ENCODE measurements around the gene PANX3. TPM values are rescaled to one million over a fixed set of nuclear protein-coding genes. Genes with fewer than 3 reads are reported as not detected.

PANX3 gene
- total RNA-seq, 1 experiment from 2014 or later, result not detected

GRCh38 chr11:124658501-124658900, 47.3 kb downstream of the PANX3 start:
- Histone ChIP-seq H3K14ac (ENCODE audit: insufficient read depth, low read length) (no peak overlapping the region), H2AFZ (ENCODE audit: low read length) (no peak overlapping the region), H4K20me1 (ENCODE audit: control insufficient read depth, insufficient read depth, insufficient read length) (no peaks in the 10 kb centered on the region), H2BK15ac (ENCODE audit: low read depth, low read length) (no peak overlapping the region), H3K79me1 (ENCODE audit: insufficient read depth, low read depth, low read length, poor library complexity, severe bottlenecking) (no peaks in the 10 kb centered on the region), H3K9ac (ENCODE audit: extremely low read depth, insufficient read length, low read length) (no peak overlapping the region), H3K23ac (ENCODE audit: insufficient read length, low read depth, low read length) (no peak overlapping the region), H2BK120ac (ENCODE audit: low read depth, low read length, poor library complexity, severe bottlenecking) (no peak overlapping the region), H4K91ac (ENCODE audit: insufficient read length, low read depth, low read length) (no peak overlapping the region), H3K4ac (ENCODE audit: low read depth, low read length) (no peak overlapping the region), H3K56ac (ENCODE audit: insufficient read length, low read depth, low read length) (no peak overlapping the region), H3K4me2 (ENCODE audit: insufficient read depth, insufficient read length, low read length) (no peak overlapping the region), H2AK5ac (ENCODE audit: insufficient read length, low read length) (no peak overlapping the region), H3K9me3 (ENCODE audit: control insufficient read depth, low read depth, low read length) (no peaks in the 10 kb centered on the region), H3K18ac (ENCODE audit: insufficient read length, low read depth, low read length) (no peak overlapping the region), H3K27ac (ENCODE audit: insufficient read length, low read depth, low read length) (no peak overlapping the region), H3T11ph (ENCODE audit: low read length) (no peak overlapping the region), H2BK20ac (ENCODE audit: low read depth, low read length, poor library complexity, severe bottlenecking) (no peak overlapping the region), H3K79me2 (ENCODE audit: insufficient read depth, low read length) (no peaks in the 10 kb centered on the region), H2BK5ac (ENCODE audit: insufficient read length, low read length) (no peak overlapping the region), H4K8ac (replicated peaks; ENCODE audit: insufficient read length, low read depth, low read length) (no peak overlapping the region), H3K23me2 (ENCODE audit: insufficient read length, low read depth, low read length, poor library complexity, severe bottlenecking) (no peaks in the 10 kb centered on the region), H4K5ac (ENCODE audit: insufficient read length, low read depth, low read length) (no peak overlapping the region), H2BK12ac (ENCODE audit: insufficient read length, low read depth, low read length) (no peak overlapping the region), H3K27me3 (ENCODE audit: insufficient read depth, low read length) (no peaks in the 10 kb centered on the region), H3K4me1 (ENCODE audit: insufficient read depth, low read length) (peaks cover 4% of the 10 kb centered on the region; the same call in 1 of the 2 replicates)
- Mint-ChIP-seq H3K9me3 (no peaks in the 10 kb centered on the region; a peak in 1 of 5 replicates), H3K27me3 (ENCODE audit: low read depth) (0 out of 2 replicates have a peak, but pooled peaks cover 1% of the 10 kb centered on the region), H3K36me3 (ENCODE audit: insufficient read depth in 1 of 3, low read depth in 3 of 3) (no peaks in the 10 kb centered on the region; a peak in 1 of 7 replicates), H3K4me1 (peaks cover 18 to 19% of the 10 kb centered on the region in 2 experiments), H3K4me3 (no peak overlapping the region; a peak in 1 of 5 replicates), H3K27ac (no peak overlapping the region)
- no peak for TF ChIP-seq CTCF (conservative IDR thresholded peaks at IDR 0.05)
- DNase-seq, result no peak
- 100% methylated on average over 2 of the region's 3 CpGs for WGBS (ENCODE audit: extremely low coverage, insufficient read length, low lambda C conversion rate)
